ENCODE results near the gene ARL5A.

GRCh38 chr2:151843691-151844061 lies 15.5 kb upstream of the ARL5A start:
- TF ChIP-seq EZH2 (optimal IDR thresholded peaks at IDR 0.05; ENCODE audit: low read depth, low read length) (no peak), CTCF (IDR thresholded peaks at IDR 0.05; ENCODE audit: low read length) (no peak), EZH2phosphoT487 (IDR thresholded peaks at IDR 0.05; ENCODE audit: low read length) (no peak)
